PC-9 (cell line): ENCODE results near the gene NEDD8.

Source experiments
- EZH2 ChIP-seq: fragments of 200-600 bp; sonication (generic); IDR thresholded peaks from 2 replicates; pipeline ENCODE4 v1.8.0; 2017; ENCODE audit warnings: antibody characterized with exemption, low read depth
- TF ChIP-seq, protein P1 (sequence below): fragments of 200-600 bp; sonication (generic); conservative IDR thresholded peaks from 2 replicates; pipeline ENCODE4 v1.6.1; 2017; ENCODE audit warnings: mixed run types, antibody characterized with exemption, mild to moderate bottlenecking, moderate library complexity

DNA sequence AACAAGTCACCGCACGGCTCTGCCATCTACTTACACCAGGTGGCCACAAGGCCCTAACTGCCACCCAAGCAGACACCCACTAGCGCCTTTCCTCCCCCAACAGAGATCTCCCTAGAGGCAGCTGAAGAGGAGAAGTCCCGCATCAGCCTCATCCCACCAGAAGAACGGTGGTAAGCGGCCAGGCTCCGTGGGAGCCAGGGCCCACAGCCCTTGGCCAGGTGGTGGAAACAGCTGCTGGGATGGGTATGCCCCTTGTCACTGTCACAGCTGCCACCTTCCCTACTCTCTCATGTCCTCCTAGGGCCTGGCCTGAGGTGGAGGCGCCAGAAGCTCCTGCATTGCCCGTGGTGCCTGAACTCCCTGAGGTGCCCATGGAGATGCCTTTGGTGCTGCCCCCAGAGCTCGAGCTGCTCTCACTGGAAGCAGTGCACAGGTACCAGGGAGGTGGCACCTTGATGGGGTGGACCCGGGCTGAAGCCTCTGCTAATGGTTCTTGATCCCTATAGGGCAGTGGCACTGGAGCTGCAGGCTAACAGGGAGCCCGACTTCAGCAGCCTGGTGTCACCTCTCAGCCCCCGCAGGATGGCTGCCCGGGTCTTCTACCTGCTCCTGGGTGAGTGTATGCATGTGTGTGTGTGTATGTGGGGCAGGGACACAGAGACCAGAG lies 52.7 kb downstream of the NEDD8 start:
- TF ChIP-seq, protein P1, sequence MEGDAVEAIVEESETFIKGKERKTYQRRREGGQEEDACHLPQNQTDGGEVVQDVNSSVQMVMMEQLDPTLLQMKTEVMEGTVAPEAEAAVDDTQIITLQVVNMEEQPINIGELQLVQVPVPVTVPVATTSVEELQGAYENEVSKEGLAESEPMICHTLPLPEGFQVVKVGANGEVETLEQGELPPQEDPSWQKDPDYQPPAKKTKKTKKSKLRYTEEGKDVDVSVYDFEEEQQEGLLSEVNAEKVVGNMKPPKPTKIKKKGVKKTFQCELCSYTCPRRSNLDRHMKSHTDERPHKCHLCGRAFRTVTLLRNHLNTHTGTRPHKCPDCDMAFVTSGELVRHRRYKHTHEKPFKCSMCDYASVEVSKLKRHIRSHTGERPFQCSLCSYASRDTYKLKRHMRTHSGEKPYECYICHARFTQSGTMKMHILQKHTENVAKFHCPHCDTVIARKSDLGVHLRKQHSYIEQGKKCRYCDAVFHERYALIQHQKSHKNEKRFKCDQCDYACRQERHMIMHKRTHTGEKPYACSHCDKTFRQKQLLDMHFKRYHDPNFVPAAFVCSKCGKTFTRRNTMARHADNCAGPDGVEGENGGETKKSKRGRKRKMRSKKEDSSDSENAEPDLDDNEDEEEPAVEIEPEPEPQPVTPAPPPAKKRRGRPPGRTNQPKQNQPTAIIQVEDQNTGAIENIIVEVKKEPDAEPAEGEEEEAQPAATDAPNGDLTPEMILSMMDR: no peak
- no peak for TF ChIP-seq EZH2
